Measurements from ENCODE around the gene ADAMTS7.

ADAMTS7 gene

GRCh38 chr15:78837543-78837942 is 26.3 kb upstream of the ADAMTS7 start:
- TF ChIP-seq ZFX (IDR thresholded peaks at IDR 0.05; ENCODE audit: borderline replicate concordance) (no peak), CTCF (IDR thresholded peaks at IDR 0.05) (no peak)
- no peak overlapping the region for H3K27ac ChIP-seq

DNA sequence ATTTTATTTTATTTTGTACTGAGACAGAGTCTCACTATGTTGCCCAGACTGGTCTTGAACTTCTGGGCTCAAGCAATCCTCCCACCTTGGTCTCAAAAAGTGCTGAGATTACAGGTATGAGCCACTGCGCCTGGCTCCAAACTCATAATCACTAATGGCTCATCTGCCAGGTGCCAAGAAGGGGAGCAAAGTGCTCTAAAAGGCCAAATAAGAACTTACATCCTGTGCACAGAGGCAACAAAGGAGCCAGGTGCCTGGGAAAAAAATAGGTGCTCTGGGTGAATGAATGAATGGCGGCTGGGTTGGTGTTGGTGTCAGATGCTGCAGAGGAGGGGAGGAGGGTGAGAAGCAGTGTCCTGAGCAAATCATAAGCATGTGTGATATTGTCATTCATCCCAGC is 25.9 kb upstream of the ADAMTS7 start:
- TF ChIP-seq ZFX (IDR thresholded peaks at IDR 0.05; ENCODE audit: borderline replicate concordance) (no peak), CTCF (IDR thresholded peaks at IDR 0.05) (no peak)

GRCh38 chr15:78836333-78836732 is 25.1 kb upstream of the ADAMTS7 start:
- no peak for TF ChIP-seq ZFX (IDR thresholded peaks at IDR 0.05; ENCODE audit: borderline replicate concordance)
- no peak for TF ChIP-seq CTCF (IDR thresholded peaks at IDR 0.05)
- H3K27ac ChIP-seq = no peak overlapping the region

More for the DNA sequence above, 25.9 kb upstream of the ADAMTS7 start:
- no peak overlapping the region for H3K27ac ChIP-seq

GRCh38 chr15:78831229-78832207 is 20.3 kb upstream of the ADAMTS7 start:
- TF ChIP-seq CTCF (IDR thresholded peaks at IDR 0.05) (no peak), ZFX (IDR thresholded peaks at IDR 0.05; ENCODE audit: borderline replicate concordance) (no peak)
- H3K27ac ChIP-seq = no peak overlapping the region

DNA sequence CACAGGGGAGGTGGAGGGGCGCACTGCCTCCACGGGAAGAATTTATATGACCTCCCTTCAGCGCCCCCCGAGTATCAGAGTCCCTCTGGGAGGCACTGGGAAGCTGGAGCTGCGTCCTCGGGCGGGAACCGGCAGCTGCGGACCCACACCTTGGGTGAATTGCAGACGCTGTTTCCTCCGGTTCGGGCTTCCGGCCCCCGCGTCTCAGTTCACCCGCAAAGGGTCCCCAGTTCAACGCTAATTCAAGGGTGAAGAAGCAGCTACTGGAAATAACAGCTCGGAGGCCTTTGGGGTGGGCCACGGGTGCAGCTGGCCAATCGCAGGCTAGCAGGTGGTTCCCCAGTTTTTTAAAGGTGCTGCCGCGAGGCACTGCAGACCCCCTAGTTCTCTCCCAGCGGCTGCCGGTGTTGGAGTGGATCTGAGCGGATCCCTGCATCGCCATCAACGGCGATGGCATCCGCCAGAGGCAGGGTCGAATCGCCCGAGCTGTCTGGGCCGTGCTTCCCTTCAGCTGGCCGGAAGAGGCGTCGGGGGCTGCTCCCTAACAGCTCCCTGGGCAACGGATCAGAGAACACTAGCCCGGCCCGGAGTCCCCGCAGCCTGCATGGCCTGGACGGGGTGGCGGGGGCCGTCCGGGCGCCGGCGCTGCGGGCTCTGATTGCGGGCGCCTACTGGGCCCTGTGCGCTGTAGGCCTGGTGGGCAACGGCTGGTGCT is 19.4 kb upstream of the ADAMTS7 start:
- H3K27ac ChIP-seq = no peak overlapping the region
- TF ChIP-seq ZFX (IDR thresholded peaks at IDR 0.05; ENCODE audit: borderline replicate concordance) (no peak), CTCF (IDR thresholded peaks at IDR 0.05) (no peak)

GRCh38 chr15:78828920-78829319 is 17.7 kb upstream of the ADAMTS7 start:
- TF ChIP-seq ZFX (IDR thresholded peaks at IDR 0.05; ENCODE audit: borderline replicate concordance) (no peak), CTCF (IDR thresholded peaks at IDR 0.05) (no peak)
- no peak overlapping the region for H3K27ac ChIP-seq

DNA sequence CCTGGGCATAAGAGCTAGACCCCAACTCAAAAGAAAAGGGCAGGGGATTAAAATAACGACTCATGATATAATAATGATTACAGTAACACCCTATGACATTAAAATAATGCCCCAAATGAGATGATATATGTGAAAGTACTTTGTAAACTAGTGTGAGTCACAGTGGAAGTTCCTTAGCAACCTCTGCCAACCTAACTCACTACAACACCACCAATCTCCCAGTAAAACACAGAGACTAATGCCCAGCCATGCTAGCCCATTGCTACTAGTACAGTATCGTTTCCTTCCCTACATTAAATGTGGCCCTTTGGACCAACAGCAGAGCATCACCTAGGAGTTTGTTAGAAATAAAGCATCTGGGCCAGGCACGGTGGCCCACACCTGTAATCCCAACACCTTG is 11.2 kb upstream of the ADAMTS7 start:
- no peak for TF ChIP-seq CTCF (IDR thresholded peaks at IDR 0.05)
- TF ChIP-seq ZFX (IDR thresholded peaks at IDR 0.05; ENCODE audit: borderline replicate concordance) = no peak

More for the DNA sequence above, 11.2 kb upstream of the ADAMTS7 start:
- no peak overlapping the region for H3K27ac ChIP-seq

Data from 22Rv1 (cell line).